Measurements from ENCODE around the gene GGTLC1. TPM values are rescaled to one million over a fixed set of nuclear protein-coding genes. Genes with fewer than 3 reads are reported as not detected.
"Not testable (repeated sequence)": the region's sequence is repeated elsewhere in the genome, so short reads cannot be mapped to it uniquely, and the experiment has no call there.

GGTLC1 gene
- total RNA-seq, 1 donor, result not detected

- Histone ChIP-seq H3K9me3 (ENCODE audit: low read depth, low read length) (no peaks in the 10 kb centered on the region), H3K4me1 (ENCODE audit: insufficient read depth, low read length) (no peaks in the 10 kb centered on the region), H3K27me3 (ENCODE audit: insufficient read depth, low read length) (no peaks in the 10 kb centered on the region), H3K4me3 (ENCODE audit: low read length) (no peak overlapping the region)
Measured at GRCh38 chr20:24004471-24004870, 15.9 kb upstream of the GGTLC1 start.

GRCh38 chr20:24002896-24003295, 14.3 kb upstream of the GGTLC1 start:
- H3K9me3 ChIP-seq (ENCODE audit: low read depth, low read length), result no peaks in the 10 kb centered on the region
- H3K27me3 ChIP-seq (ENCODE audit: insufficient read depth, low read length), result no peaks in the 10 kb centered on the region
- no peak overlapping the region for H3K4me3 ChIP-seq (ENCODE audit: low read length)
- no peaks in the 10 kb centered on the region for H3K4me1 ChIP-seq (ENCODE audit: insufficient read depth, low read length)

GRCh38 chr20:24001712-24002405, 13.3 kb upstream of the GGTLC1 start:
- Histone ChIP-seq H3K4me3 (ENCODE audit: low read length) (no peak overlapping the region), H3K9me3 (ENCODE audit: low read depth, low read length) (no peaks in the 10 kb centered on the region), H3K4me1 (ENCODE audit: insufficient read depth, low read length) (no peaks in the 10 kb centered on the region)

GRCh38 chr20:23998844-23999243, 10.3 kb upstream of the GGTLC1 start:
- Histone ChIP-seq H3K4me3 (ENCODE audit: low read length) (no peak overlapping the region), H3K27me3 (ENCODE audit: insufficient read depth, low read length) (no peaks in the 10 kb centered on the region), H3K9me3 (ENCODE audit: low read depth, low read length) (no peaks in the 10 kb centered on the region)

More at GRCh38 chr20:24001712-24002405, 13.3 kb upstream of the GGTLC1 start:
- H3K27me3 ChIP-seq (ENCODE audit: insufficient read depth, low read length), result no peaks in the 10 kb centered on the region

GRCh38 chr20:23998392-23998791, 9.8 kb upstream of the GGTLC1 start:
- H3K27me3 ChIP-seq (ENCODE audit: insufficient read depth, low read length), result no peaks in the 10 kb centered on the region
- H3K4me1 ChIP-seq (ENCODE audit: insufficient read depth, low read length), result no peaks in the 10 kb centered on the region
- no peaks in the 10 kb centered on the region for H3K9me3 ChIP-seq (ENCODE audit: low read depth, low read length)
- H3K4me3 ChIP-seq (ENCODE audit: low read length), result no peak overlapping the region

More at GRCh38 chr20:23998844-23999243, 10.3 kb upstream of the GGTLC1 start:
- no peaks in the 10 kb centered on the region for H3K4me1 ChIP-seq (ENCODE audit: insufficient read depth, low read length)

GRCh38 chr20:23995905-23996666, 7.5 kb upstream of the GGTLC1 start:
- Histone ChIP-seq H3K4me1 (ENCODE audit: insufficient read depth, low read length) (no peaks in the 10 kb centered on the region), H3K27me3 (ENCODE audit: insufficient read depth, low read length) (no peaks in the 10 kb centered on the region), H3K9me3 (ENCODE audit: low read depth, low read length) (no peaks in the 10 kb centered on the region), H3K4me3 (ENCODE audit: low read length) (no peak overlapping the region)

- not testable (repeated sequence) for H3K27me3 ChIP-seq (ENCODE audit: insufficient read depth, low read length); H3K4me1 ChIP-seq (ENCODE audit: insufficient read depth, low read length); H3K4me3 ChIP-seq (ENCODE audit: low read length); H3K9me3 ChIP-seq (ENCODE audit: low read depth, low read length)
Measured at GRCh38 chr20:23995291-23995690, 6.7 kb upstream of the GGTLC1 start.

- H3K9me3 ChIP-seq (ENCODE audit: low read depth, low read length); H3K4me1 ChIP-seq (ENCODE audit: insufficient read depth, low read length); H3K4me3 ChIP-seq (ENCODE audit: low read length); H3K27me3 ChIP-seq (ENCODE audit: insufficient read depth, low read length): not testable (repeated sequence)
Measured at GRCh38 chr20:23994001-23994633, 5.5 kb upstream of the GGTLC1 start.

GRCh38 chr20:23993440-23993839, 4.9 kb upstream of the GGTLC1 start:
- H3K9me3 ChIP-seq (ENCODE audit: low read depth, low read length); H3K4me1 ChIP-seq (ENCODE audit: insufficient read depth, low read length); H3K4me3 ChIP-seq (ENCODE audit: low read length); H3K27me3 ChIP-seq (ENCODE audit: insufficient read depth, low read length): not testable (repeated sequence)

- not testable (repeated sequence) for H3K9me3 ChIP-seq (ENCODE audit: low read depth, low read length); H3K4me1 ChIP-seq (ENCODE audit: insufficient read depth, low read length); H3K27me3 ChIP-seq (ENCODE audit: insufficient read depth, low read length); H3K4me3 ChIP-seq (ENCODE audit: low read length)
Measured at GRCh38 chr20:23990296-23990695, 1.7 kb upstream of the GGTLC1 start.

- H3K27me3 ChIP-seq (ENCODE audit: insufficient read depth, low read length); H3K9me3 ChIP-seq (ENCODE audit: low read depth, low read length); H3K4me3 ChIP-seq (ENCODE audit: low read length); H3K4me1 ChIP-seq (ENCODE audit: insufficient read depth, low read length): not testable (repeated sequence)
Measured at GRCh38 chr20:23988966-23989365, 387 bp upstream of the GGTLC1 start.

- H3K4me3 ChIP-seq (ENCODE audit: low read length); H3K4me1 ChIP-seq (ENCODE audit: insufficient read depth, low read length); H3K9me3 ChIP-seq (ENCODE audit: low read depth, low read length); H3K27me3 ChIP-seq (ENCODE audit: insufficient read depth, low read length): not testable (repeated sequence)
Measured at GRCh38 chr20:23986716-23987115, 1.9 kb downstream of the GGTLC1 start.

- H3K27me3 ChIP-seq (ENCODE audit: insufficient read depth, low read length); H3K4me1 ChIP-seq (ENCODE audit: insufficient read depth, low read length); H3K4me3 ChIP-seq (ENCODE audit: low read length); H3K9me3 ChIP-seq (ENCODE audit: low read depth, low read length): not testable (repeated sequence)
Measured at GRCh38 chr20:23986310-23986709, 2.3 kb downstream of the GGTLC1 start.

- not testable (repeated sequence) for H3K9me3 ChIP-seq (ENCODE audit: low read depth, low read length); H3K27me3 ChIP-seq (ENCODE audit: insufficient read depth, low read length); H3K4me3 ChIP-seq (ENCODE audit: low read length); H3K4me1 ChIP-seq (ENCODE audit: insufficient read depth, low read length)
Measured at GRCh38 chr20:23985790-23986225, 2.8 kb downstream of the GGTLC1 start.

GRCh38 chr20:23985066-23985789, 3.4 kb downstream of the GGTLC1 start:
- not testable (repeated sequence) for H3K27me3 ChIP-seq (ENCODE audit: insufficient read depth, low read length); H3K4me1 ChIP-seq (ENCODE audit: insufficient read depth, low read length); H3K9me3 ChIP-seq (ENCODE audit: low read depth, low read length); H3K4me3 ChIP-seq (ENCODE audit: low read length)
